Ishikawa (cell line): ENCODE data around the gene PPP2R2C.

Experiments
- CEBPB ChIP-seq: IDR thresholded peaks from 2 replicates; pipeline ENCODE4 v1.6.1; 2012
- CREB1 ChIP-seq: IDR thresholded peaks from 2 replicates; pipeline ENCODE4 v1.6.1; 2012; ENCODE audit warnings: low read depth
- EGR1 ChIP-seq: IDR thresholded peaks from 2 replicates; pipeline ENCODE4 v1.6.1; 2012
- EP300 ChIP-seq: IDR thresholded peaks from 2 replicates; pipeline ENCODE4 v1.6.1; 2012; ENCODE audit warnings: borderline replicate concordance
- FOXM1 ChIP-seq: IDR thresholded peaks from 2 replicates; pipeline ENCODE4 v1.6.1; 2012; ENCODE audit warnings: low read depth, borderline replicate concordance
- NFIC ChIP-seq: IDR thresholded peaks from 2 replicates; pipeline ENCODE4 v1.6.1; 2012
- RAD21 ChIP-seq: IDR thresholded peaks from 2 replicates; pipeline ENCODE4 v1.6.1; 2012; ENCODE audit warnings: low read depth
- TAF1 ChIP-seq: IDR thresholded peaks from 2 replicates; pipeline ENCODE4 v1.6.1; 2012; ENCODE audit warnings: low read depth, mild to moderate bottlenecking
- TCF12 ChIP-seq: IDR thresholded peaks from 2 replicates; pipeline ENCODE4 v1.6.1; 2012; ENCODE audit warnings: low read depth
- TEAD4 ChIP-seq: IDR thresholded peaks from 2 replicates; pipeline ENCODE4 v1.6.1; 2012
- YY1 ChIP-seq: IDR thresholded peaks from 2 replicates; pipeline ENCODE4 v1.6.1; 2012; ENCODE audit warnings: low read depth
- ZBTB7A ChIP-seq: IDR thresholded peaks from 2 replicates; pipeline ENCODE4 v1.6.1; 2012; ENCODE audit warnings: low read depth
- TF ChIP-seq, protein P1 (sequence below): IDR thresholded peaks from 2 replicates; pipeline ENCODE4 v1.6.1; 2012
- TF ChIP-seq, protein P2 (sequence below): IDR thresholded peaks from 2 replicates; pipeline ENCODE4 v1.6.1; 2012
- TF ChIP-seq, protein P3 (sequence below): IDR thresholded peaks from 2 replicates; pipeline ENCODE4 v1.6.1; 2012; ENCODE audit warnings: low read depth, mild to moderate bottlenecking

Gene PPP2R2C

DNA sequence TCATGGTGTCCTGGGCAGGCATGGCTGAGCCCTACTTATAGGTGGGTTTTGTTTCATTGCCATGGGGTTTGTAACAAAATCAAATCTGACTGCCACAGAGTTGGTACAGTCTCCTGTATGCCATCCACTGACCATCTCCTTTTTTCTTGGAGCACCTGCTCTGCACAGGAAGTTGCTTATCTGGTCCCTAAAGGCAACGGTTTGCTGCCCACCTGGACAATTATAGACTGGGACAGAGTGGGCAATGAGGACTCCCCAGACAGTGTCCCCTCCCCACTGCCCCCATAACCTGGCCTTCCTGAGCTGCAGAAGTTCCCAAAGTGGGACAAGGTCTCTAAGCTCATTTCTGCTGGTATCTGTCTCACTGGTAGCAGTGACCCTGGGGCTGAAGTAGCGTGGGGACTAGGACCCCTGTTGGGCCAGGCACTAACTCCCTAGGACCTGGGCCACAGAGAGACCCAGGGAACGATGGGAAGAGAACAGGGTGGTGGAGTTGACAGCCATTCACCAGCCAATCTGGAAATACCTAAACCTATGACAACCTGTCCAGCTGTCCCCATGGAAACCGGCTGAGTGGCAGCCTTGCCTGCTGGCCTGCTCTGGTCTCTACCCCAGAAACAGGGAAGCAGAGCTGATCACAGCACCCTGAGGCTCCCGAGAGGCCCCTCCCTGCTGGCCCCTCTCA lies 138.1 kb downstream of the PPP2R2C start:
- TF ChIP-seq ZBTB7A (no peak), YY1 (no peak), NFIC (no peak), TCF12 (no peak), FOXM1 (no peak)
- TF ChIP-seq, protein P1, sequence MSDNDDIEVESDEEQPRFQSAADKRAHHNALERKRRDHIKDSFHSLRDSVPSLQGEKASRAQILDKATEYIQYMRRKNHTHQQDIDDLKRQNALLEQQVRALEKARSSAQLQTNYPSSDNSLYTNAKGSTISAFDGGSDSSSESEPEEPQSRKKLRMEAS, result no peak
- TF ChIP-seq, protein P2, sequence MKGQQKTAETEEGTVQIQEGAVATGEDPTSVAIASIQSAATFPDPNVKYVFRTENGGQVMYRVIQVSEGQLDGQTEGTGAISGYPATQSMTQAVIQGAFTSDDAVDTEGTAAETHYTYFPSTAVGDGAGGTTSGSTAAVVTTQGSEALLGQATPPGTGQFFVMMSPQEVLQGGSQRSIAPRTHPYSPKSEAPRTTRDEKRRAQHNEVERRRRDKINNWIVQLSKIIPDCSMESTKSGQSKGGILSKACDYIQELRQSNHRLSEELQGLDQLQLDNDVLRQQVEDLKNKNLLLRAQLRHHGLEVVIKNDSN, result no peak

DNA sequence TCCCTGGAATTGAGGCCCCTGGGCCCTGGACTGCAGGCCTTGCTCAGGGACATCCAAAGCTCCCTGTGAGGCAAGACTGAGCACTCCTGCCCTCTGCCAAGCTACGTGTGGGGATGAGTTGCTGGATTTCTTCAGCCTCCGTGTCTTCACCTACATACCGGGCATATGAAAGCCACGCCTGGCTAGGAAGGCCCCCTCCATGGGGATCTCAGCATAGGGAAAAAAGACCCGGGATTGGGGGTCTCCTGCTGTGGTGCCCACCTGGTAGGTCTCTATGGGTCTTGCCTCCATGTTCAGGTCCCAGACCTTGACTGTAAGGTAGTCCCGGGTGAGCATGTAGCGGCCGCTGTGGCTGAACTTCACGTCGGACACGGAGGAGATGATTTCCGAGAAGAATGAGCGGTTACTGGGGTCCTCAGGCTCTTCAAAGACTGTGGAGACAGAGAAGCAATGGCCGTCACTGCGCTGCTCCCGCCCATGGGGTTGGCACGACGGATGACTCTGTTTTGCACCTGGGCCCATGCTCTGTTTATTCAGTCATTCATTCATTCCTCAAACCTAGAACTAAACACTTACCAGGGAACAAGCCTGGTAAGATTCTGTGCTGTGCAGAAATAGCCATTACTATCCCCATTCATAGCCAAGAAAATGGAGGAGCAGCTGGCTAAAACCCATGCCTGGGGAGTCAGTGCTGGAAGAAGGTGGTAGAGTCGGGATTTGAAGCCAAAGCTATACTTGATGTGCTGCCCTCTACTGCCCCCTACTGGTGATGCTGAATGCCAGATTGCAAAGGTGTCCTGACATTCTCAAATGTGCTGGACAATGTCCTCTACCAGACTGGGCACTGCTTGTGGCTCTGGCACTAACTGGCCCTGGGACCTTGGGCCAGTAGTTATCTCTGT lies 138.9 kb downstream of the PPP2R2C start:
- TF ChIP-seq ZBTB7A, result no peak
- peak; percentile 28; the same call in 1 of the 2 replicates for TF ChIP-seq RAD21

DNA sequence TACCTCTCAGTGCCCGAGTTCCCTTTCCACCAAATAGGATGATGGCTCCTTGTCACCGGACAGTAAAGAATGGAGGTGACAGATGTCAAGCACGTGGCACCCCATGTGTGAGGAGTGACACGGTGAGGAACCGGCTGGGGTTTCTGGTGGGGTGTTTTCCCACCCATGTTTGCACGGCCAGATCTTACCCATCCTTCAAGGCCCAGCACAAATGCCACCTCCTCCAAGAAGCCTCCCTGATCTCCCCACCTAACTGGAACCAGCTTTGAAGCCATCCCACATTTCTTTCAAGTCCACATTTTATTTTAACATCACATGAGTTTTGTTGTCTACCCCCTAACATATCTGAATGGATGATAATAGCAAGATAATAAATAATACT lies 139.8 kb downstream of the PPP2R2C start:
- TF ChIP-seq EGR1, result no peak
- TF ChIP-seq FOXM1, result no peak
- TF ChIP-seq, protein P2, result no peak
- no peak for TF ChIP-seq CEBPB
- TF ChIP-seq TEAD4, result no peak
- TF ChIP-seq TAF1, result no peak
- TF ChIP-seq EP300, result no peak

DNA sequence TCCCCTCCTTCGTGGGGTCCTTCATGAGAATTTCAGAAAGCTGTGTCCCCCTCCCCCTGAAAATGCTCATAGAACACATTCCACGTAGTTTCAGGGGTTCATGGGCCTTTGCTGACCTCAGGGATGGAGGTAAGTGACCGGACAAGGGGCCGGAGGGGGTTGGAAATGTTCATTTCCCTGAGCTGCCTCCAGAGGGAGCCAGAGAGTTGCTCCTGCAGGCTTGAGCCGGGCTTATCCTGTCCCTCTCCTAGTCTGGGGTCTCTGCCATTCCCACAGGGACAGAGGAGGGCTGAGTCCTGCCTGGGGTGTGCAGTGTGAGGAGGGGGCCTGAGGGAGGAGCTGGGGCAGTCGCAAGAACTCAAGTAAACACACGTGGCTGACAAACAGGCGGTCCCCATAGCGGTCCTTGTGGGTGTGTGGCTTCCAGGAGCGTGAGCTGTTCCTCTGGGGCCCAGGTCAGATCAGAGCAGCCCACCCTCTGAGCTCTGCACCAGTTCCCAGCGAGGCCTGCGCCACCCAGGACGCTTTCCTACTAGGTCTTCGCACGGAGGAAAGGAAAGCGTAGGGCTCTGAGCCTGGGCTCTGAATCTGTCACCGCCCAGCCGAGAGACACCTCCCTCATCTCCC lies 140.3 kb downstream of the PPP2R2C start:
- TF ChIP-seq, protein P2, result no peak
- peak; percentile 68 for TF ChIP-seq RAD21

DNA sequence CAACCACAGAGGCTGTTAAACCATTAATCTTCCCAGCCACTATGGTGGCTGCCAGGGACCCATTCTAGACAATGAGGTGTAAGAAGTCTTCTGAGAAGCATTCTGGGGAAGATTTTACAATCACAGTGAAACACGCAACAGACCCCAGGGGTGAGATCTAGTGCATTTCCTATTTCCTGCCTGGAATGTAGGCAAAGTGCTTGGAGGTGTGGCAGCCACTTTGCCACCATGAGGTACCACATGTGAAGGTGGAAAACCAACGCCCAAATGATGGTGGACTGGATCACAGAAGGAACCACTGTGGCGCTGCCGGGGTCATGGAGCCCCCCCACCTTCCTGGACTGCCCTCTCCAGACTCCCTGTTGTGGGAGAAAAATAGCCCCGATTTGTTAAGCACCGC lies 140.9 kb downstream of the PPP2R2C start:
- TF ChIP-seq RAD21, result no peak
- TF ChIP-seq TEAD4, result no peak
- no peak for TF ChIP-seq TAF1
- TF ChIP-seq FOXM1, result no peak
- no peak for TF ChIP-seq ZBTB7A

DNA sequence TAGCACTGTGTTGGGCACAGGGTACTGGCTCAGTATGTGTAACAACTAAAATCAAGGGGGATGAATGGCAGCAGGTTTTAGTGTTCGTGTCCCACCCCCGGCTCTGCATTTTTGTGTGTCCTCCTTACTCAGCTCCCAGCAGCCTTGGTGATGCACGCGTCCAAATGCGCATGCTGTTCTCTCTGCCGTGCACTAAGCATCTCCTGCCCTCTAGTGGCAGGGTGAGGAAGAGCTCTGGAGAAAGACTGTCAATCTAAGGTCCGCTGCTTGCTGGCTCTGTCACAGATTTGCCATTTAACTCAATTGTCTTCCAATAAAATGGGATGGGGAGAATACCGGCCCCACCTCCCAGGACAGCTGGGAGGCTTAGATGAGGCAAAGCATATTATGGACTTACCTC lies 141.4 kb downstream of the PPP2R2C start:
- TF ChIP-seq CREB1 (no peak), RAD21 (peak; percentile 60)

DNA sequence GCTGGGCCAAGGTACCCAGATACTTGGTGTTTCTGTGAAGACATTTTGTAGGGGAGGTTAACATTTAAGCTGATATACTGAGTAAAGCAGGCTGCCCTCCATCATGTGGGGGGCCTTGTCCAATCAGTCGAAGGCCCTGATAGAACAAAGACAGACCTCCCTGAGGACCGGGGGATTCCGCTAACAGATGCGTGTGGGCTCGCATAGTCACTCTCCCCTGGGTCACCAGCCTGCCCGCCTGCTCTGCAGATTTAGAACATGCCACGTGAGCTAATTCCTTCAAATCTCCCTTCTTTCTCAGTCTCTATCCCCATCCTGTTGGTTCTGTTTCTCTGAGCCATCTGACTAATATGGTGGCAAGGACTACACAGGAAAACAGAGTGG lies 142.0 kb downstream of the PPP2R2C start:
- TF ChIP-seq TEAD4 (no peak), EP300 (no peak), TAF1 (no peak), EGR1 (no peak), YY1 (no peak), NFIC (no peak), CEBPB (no peak), CREB1 (no peak), RAD21 (no peak), ZBTB7A (no peak), FOXM1 (no peak)
- TF ChIP-seq, protein P2, result no peak
- TF ChIP-seq, protein P1, result no peak

DNA sequence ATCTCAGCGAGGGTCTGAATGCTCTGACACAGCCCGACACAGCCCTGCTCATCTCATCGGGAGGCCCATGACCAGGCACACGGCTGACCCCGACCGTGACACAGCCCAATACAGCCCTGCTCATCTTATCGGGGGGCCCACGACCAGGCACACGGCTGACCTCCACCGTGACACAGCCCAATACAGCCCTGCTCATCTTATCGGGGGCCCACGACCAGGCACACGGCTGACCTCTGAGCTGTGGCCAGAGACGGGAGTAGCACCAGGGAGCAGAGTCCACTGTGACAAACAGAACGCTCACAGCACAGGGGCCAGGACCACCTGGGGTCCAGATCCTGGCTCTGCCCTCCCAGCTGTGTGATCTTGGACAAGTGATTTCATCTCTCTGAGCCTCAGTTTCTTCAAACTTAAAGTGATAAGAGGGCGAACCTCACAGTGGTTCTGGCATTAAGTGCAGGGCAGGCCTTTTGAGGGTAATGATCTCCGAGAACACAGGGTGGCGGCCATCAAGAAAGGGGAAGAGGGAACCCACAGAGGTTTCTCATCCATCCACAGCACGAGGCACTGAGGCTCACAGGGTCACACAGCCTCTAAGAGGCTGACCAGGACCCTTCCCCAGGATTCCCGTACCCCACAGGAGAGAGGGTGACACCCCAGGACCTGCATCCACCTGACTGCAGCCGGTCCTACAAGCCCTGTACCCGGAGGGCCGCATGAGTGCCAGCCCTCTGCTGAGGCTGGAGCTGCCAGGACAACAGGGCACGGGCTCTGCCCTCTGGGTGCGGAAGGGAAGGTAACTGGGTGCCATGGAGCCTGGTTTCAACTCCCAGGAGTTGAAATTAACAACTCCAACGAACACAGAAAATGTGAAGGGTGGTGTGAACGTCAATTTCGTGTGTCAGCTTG lies 142.7 kb downstream of the PPP2R2C start:
- TF ChIP-seq EP300, result no peak
- TF ChIP-seq TCF12, result no peak
- no peak for TF ChIP-seq NFIC
- TF ChIP-seq, protein P3, sequence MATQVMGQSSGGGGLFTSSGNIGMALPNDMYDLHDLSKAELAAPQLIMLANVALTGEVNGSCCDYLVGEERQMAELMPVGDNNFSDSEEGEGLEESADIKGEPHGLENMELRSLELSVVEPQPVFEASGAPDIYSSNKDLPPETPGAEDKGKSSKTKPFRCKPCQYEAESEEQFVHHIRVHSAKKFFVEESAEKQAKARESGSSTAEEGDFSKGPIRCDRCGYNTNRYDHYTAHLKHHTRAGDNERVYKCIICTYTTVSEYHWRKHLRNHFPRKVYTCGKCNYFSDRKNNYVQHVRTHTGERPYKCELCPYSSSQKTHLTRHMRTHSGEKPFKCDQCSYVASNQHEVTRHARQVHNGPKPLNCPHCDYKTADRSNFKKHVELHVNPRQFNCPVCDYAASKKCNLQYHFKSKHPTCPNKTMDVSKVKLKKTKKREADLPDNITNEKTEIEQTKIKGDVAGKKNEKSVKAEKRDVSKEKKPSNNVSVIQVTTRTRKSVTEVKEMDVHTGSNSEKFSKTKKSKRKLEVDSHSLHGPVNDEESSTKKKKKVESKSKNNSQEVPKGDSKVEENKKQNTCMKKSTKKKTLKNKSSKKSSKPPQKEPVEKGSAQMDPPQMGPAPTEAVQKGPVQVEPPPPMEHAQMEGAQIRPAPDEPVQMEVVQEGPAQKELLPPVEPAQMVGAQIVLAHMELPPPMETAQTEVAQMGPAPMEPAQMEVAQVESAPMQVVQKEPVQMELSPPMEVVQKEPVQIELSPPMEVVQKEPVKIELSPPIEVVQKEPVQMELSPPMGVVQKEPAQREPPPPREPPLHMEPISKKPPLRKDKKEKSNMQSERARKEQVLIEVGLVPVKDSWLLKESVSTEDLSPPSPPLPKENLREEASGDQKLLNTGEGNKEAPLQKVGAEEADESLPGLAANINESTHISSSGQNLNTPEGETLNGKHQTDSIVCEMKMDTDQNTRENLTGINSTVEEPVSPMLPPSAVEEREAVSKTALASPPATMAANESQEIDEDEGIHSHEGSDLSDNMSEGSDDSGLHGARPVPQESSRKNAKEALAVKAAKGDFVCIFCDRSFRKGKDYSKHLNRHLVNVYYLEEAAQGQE, result no peak
- no peak for TF ChIP-seq EGR1
- no peak for TF ChIP-seq YY1
- no peak for TF ChIP-seq ZBTB7A
- TF ChIP-seq RAD21, result no peak
- no peak for TF ChIP-seq CREB1
- TF ChIP-seq, protein P1, result no peak
- no peak for TF ChIP-seq FOXM1
- TF ChIP-seq, protein P2, result no peak
- no peak for TF ChIP-seq TAF1
- TF ChIP-seq CEBPB, result no peak
- TF ChIP-seq TEAD4, result no peak
